Activated naive CD8-positive, alpha-beta T cell treated with anti-CD3 and anti-CD28 coated beads, Interleukin-2, amount 50 U/mL, for 24 hours (primary cell): Measurements from ENCODE around the gene ALKBH5.

ENCODE experiments used
- ATAC-seq: fragments of 150-1000 bp; cut with Tn5 transposase; one replicate; pipeline ENCODE4 v1.10.0; 2021
- DNase-seq: peaks from one replicate; pipeline ENCODE4 v3.0.0; 2021
- H3K27ac Mint-ChIP-seq: one replicate; pipeline ENCODE4 v1.8.0; 2021; ENCODE audit warnings: mild to moderate bottlenecking, mixed read lengths
- H3K27me3 Mint-ChIP-seq: one replicate; pipeline ENCODE4 v1.8.0; 2021; ENCODE audit warnings: mixed read lengths
- H3K36me3 Mint-ChIP-seq: one replicate; pipeline ENCODE4 v1.8.0; 2021; ENCODE audit warnings: low read depth, mixed read lengths
- H3K4me1 Mint-ChIP-seq: one replicate; pipeline ENCODE4 v1.8.0; 2021; ENCODE audit warnings: mixed read lengths
- H3K4me3 Mint-ChIP-seq: one replicate; pipeline ENCODE4 v1.8.0; 2021; ENCODE audit warnings: mild to moderate bottlenecking, moderate library complexity, mixed read lengths
- H3K9me3 Mint-ChIP-seq: one replicate; pipeline ENCODE4 v1.8.0; 2021; ENCODE audit warnings: mixed read lengths

The ALKBH5 gene

GRCh38 chr17:18247613-18248001 lies 64.0 kb downstream of the ALKBH5 start:
- no peak for ATAC-seq
- DNase-seq: no peak
- Mint-ChIP-seq H3K4me1 (no peaks in the 10 kb centered on the region), H3K36me3 (peaks cover 24% of the 10 kb centered on the region), H3K9me3 (no peaks in the 10 kb centered on the region), H3K27me3 (no peaks in the 10 kb centered on the region), H3K27ac (no peak overlapping the region), H3K4me3 (no peak overlapping the region)

GRCh38 chr17:18248300-18248731 lies 64.7 kb downstream of the ALKBH5 start:
- Mint-ChIP-seq H3K27ac (no peak overlapping the region), H3K36me3 (peaks cover 25% of the 10 kb centered on the region), H3K27me3 (no peaks in the 10 kb centered on the region), H3K9me3 (no peaks in the 10 kb centered on the region), H3K4me1 (no peaks in the 10 kb centered on the region), H3K4me3 (no peak overlapping the region)
- DNase-seq (peak; percentile 65), ATAC-seq (peak; percentile 57)

DNA sequence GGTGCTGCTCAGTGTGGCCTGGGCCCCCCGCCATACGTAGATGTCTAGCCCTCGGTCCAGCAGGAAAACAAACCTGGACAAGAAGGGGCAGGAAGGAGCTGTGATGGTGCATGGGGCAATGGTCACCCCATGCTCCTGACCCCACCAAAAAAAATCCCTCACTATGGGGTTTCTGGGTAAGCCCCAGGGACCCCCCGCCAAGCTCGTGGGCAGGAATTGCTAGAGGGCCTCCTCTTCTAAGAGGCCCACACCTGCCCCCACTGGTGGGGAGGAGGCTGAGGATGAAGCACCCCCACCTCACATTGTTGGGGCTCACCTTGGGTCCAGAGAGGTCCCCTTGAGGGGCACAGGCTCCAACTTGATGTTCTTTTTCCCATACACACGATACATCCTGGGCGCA lies 65.2 kb downstream of the ALKBH5 start:
- Mint-ChIP-seq H3K36me3 (peaks cover 25% of the 10 kb centered on the region), H3K4me3 (no peak overlapping the region), H3K4me1 (no peaks in the 10 kb centered on the region), H3K27ac (no peak overlapping the region), H3K9me3 (no peaks in the 10 kb centered on the region), H3K27me3 (no peaks in the 10 kb centered on the region)
- DNase-seq (no peak), ATAC-seq (no peak)

- H3K27me3 Mint-ChIP-seq: no peaks in the 10 kb centered on the region
- peaks cover 29% of the 10 kb centered on the region for H3K36me3 Mint-ChIP-seq
- no peak overlapping the region for H3K27ac Mint-ChIP-seq
Measured at GRCh38 chr17:18250259-18250658, 66.6 kb downstream of the ALKBH5 start.

GRCh38 chr17:18250708-18251107 lies 67.1 kb downstream of the ALKBH5 start:
- Mint-ChIP-seq H3K4me3 (no peak overlapping the region), H3K27ac (no peak overlapping the region), H3K36me3 (peaks cover 26% of the 10 kb centered on the region), H3K4me1 (no peaks in the 10 kb centered on the region), H3K27me3 (no peaks in the 10 kb centered on the region), H3K9me3 (no peaks in the 10 kb centered on the region)
- DNase-seq (no peak), ATAC-seq (no peak)

More at GRCh38 chr17:18250259-18250658, 66.6 kb downstream of the ALKBH5 start:
- DNase-seq (no peak), ATAC-seq (no peak)
- H3K9me3 Mint-ChIP-seq: no peaks in the 10 kb centered on the region
- no peaks in the 10 kb centered on the region for H3K4me1 Mint-ChIP-seq
- no peak overlapping the region for H3K4me3 Mint-ChIP-seq

- H3K36me3 Mint-ChIP-seq: peaks cover 28% of the 10 kb centered on the region
- H3K27ac Mint-ChIP-seq: no peak overlapping the region
- H3K27me3 Mint-ChIP-seq: no peaks in the 10 kb centered on the region
- H3K4me3 Mint-ChIP-seq: no peak overlapping the region
- no peaks in the 10 kb centered on the region for H3K9me3 Mint-ChIP-seq
- H3K4me1 Mint-ChIP-seq: peaks cover 2% of the 10 kb centered on the region
- no peak for DNase-seq
- ATAC-seq: no peak
Measured at GRCh38 chr17:18251204-18251603, 67.6 kb downstream of the ALKBH5 start.

DNA sequence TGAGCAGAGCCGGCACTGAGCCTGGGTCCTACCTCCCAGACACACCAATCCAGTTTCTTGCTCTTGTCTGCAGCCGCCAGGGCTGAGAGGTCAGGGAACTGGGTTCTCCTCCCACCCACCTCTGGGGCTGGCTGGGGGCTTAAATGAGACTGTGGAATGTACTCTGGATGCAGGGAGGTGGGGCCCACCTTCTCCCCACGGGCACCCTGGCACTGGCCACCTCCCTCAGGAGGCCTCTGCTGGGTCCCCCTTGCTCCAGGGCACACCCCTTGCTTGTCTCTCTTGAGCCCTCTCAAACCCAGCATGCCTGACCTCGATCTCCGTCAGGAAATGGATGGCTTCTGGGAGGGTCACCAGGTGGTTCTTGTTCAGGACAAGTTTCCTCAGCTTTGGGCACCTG lies 68.5 kb downstream of the ALKBH5 start:
- Mint-ChIP-seq H3K27ac (no peak overlapping the region), H3K36me3 (peaks cover 26% of the 10 kb centered on the region)

DNA sequence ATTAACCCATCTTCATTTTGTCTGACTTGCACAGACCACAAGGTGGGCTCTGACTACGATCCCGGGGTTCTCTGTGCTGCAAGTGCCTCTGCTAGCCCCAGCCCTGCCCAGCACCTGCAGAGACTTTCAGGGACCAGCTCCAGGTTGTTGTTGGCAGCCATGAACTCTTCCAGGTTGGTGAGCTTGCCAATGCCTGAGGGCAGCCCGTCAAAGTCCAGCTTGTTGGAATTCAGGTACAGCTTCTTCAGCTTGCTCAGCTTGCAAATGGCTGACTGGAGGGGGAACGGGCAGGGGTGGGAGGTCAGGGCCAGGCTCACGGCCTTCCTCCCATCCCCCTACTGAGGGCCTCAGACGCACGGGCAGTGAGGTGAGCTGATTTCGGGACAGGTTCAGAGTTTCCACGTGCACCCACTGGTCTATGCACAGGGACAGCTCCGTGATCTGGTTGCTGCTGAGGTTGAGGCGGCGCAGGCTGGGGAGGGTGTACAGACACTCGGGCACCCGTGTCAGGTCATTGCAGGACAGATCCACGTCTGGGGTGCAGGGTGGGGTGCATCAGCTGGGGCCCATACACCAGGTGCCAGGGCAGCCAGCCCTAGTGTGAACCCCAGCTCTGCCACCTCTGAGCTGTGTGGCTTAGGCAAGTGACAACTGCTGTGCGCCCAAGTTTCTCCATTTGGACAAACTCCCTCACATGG lies 69.7 kb downstream of the ALKBH5 start:
- H3K4me3 Mint-ChIP-seq: no peak overlapping the region
- peaks cover 19% of the 10 kb centered on the region for H3K36me3 Mint-ChIP-seq

More for the DNA sequence above, 68.5 kb downstream of the ALKBH5 start:
- H3K27me3 Mint-ChIP-seq: no peaks in the 10 kb centered on the region
- H3K4me3 Mint-ChIP-seq: no peak overlapping the region
- H3K9me3 Mint-ChIP-seq: no peaks in the 10 kb centered on the region
- no peak for DNase-seq
- ATAC-seq: no peak
- H3K4me1 Mint-ChIP-seq: peaks cover 10% of the 10 kb centered on the region

DNA sequence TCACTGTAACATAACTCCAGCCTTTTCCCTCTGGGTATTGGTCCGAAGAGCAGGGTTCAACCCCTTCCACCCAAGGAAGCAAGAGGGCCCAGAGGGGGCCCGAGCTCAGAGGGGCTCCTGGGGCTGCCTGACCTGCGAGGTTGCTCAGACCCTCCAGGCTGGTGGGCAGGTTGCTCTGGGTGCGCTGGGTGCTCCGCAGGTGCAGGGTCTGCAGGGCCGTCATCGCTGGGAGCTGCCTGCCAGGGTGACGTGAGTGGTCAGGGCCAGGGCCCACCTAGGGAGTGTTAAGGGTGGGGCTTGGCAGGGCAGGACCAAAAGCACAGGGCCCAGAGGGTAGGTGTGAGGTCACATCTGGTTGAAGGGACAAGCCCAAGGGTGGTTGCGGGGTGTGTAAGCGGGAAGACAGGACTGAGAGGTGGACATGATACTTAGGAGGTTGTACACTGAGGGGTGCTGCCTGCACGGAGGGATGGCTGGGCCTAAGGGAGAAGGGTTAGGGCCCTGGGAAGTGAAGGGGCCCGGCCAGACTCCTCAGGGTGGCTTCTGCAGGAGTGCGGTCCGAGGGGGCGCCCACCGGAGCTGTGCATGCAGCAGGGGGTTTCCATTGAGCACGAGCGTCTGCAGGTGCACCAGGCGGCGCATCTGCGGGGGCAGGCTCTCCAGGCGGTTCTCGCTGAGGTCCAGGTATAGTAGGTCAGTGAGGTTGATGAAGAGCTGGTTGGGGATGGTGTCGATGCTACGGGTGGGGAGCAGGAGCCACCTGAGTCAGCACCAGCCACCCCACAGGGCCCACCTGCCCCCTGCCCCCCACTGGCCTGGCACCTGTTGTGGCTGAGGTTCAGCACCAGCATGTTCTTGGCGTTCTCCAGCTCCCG lies 70.6 kb downstream of the ALKBH5 start:
- Mint-ChIP-seq H3K9me3 (no peaks in the 10 kb centered on the region), H3K27me3 (no peaks in the 10 kb centered on the region), H3K4me1 (peaks cover 20% of the 10 kb centered on the region), H3K4me3 (no peak overlapping the region), H3K36me3 (peaks cover 19% of the 10 kb centered on the region), H3K27ac (no peak overlapping the region)
- ATAC-seq: no peak
- DNase-seq: no peak

More for the DNA sequence above, 69.7 kb downstream of the ALKBH5 start:
- H3K9me3 Mint-ChIP-seq: no peaks in the 10 kb centered on the region
- no peaks in the 10 kb centered on the region for H3K27me3 Mint-ChIP-seq
- H3K4me1 Mint-ChIP-seq: peaks cover 18% of the 10 kb centered on the region
- ATAC-seq (no peak), DNase-seq (no peak)
- H3K27ac Mint-ChIP-seq: no peak overlapping the region

DNA sequence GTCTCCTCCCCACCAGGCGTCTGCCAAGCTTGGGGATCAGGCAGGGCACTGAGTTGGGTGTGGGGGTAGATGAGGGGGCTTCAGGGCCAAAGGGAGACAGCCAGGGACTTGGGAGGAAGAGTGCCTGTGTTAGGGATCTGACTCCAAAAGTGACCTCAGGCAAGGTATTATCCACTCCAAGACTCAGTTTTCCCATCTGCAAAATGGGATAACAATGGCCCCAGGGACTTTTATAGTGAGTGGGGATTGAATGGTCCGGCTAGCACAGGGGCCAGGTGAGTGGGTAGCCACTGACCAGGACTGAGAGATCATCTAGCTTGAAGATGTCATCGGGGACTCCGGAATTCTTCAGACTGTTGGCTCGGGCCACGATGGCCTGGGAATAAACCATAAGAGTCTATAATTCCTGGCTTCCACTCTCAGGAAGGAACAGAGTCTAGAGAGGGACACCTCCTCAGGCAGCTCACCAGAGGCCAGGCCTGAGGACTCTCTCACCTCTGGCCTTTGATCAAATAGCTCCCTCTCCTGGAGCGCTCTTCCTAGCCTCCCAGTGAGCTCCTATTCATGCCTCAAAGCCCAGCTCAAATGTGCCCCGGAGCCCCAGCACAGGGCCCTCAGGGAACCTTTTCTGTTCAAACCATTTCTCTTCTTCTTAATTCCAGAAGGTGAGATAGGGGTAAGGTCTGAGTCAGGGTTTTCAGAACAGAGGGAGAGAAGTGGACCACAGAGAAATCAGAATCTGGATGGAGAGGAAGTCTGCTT lies 71.4 kb downstream of the ALKBH5 start:
- Mint-ChIP-seq H3K9me3 (no peaks in the 10 kb centered on the region), H3K36me3 (peaks cover 19% of the 10 kb centered on the region), H3K4me3 (no peak overlapping the region), H3K27me3 (no peaks in the 10 kb centered on the region), H3K27ac (no peak overlapping the region), H3K4me1 (peaks cover 26% of the 10 kb centered on the region)
- no peak for DNase-seq
- no peak for ATAC-seq

GRCh38 chr17:18256351-18256750 lies 72.7 kb downstream of the ALKBH5 start:
- Mint-ChIP-seq H3K4me3 (no peak overlapping the region), H3K36me3 (peaks cover 17% of the 10 kb centered on the region), H3K27ac (no peak overlapping the region), H3K9me3 (no peaks in the 10 kb centered on the region), H3K4me1 (peaks cover 32% of the 10 kb centered on the region), H3K27me3 (no peaks in the 10 kb centered on the region)
- ATAC-seq (no peak), DNase-seq (no peak)

- Mint-ChIP-seq H3K4me1 (peaks cover 36% of the 10 kb centered on the region), H3K27me3 (no peaks in the 10 kb centered on the region), H3K36me3 (peaks cover 13% of the 10 kb centered on the region), H3K9me3 (no peaks in the 10 kb centered on the region), H3K4me3 (peak overlapping the region; percentile 94), H3K27ac (peak overlapping the region; percentile 39)
- no peak for DNase-seq
- ATAC-seq: no peak
Measured at GRCh38 chr17:18256776-18257175, 73.1 kb downstream of the ALKBH5 start.

DNA sequence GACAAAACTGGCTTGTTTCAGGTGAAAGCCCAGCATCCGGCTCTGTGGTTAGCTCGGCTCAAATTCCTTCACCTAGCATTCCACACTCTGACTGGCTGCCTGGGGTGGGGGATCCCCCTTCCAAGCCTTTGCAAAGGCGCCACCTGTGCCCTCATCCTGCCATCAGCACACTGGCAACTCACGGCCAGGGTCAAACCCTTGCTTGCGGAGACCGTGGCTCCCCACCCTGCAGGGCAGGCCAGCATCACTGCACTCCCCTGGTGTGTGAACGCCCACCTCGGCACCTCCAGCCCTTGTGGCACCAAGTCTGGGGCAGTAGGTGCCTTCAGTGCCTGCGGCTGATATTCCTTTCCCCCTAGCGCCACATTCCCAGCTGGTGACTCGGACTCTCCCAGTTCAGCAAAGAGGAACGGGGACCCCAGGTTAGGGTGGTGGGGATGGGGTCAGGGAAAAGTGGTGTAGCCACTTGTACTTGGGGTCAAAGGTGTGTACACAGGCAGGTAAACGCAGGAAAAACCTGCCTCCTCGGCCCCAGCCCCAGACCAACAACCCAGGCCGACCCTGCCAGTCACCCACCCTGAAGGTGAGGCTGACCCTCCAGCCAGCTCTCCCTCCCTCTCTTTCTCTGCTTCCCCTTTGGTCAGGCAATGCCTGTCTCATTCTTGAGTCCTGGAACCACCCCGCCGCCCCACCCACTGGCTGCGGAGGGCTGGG lies 73.8 kb downstream of the ALKBH5 start:
- Mint-ChIP-seq H3K27ac (peak overlapping the region; percentile 74), H3K36me3 (peaks cover 12% of the 10 kb centered on the region), H3K4me1 (peaks cover 41% of the 10 kb centered on the region), H3K9me3 (no peaks in the 10 kb centered on the region), H3K4me3 (peak overlapping the region; percentile 94), H3K27me3 (no peaks in the 10 kb centered on the region)
- ATAC-seq (no peak), DNase-seq (peak; percentile 34)

DNA sequence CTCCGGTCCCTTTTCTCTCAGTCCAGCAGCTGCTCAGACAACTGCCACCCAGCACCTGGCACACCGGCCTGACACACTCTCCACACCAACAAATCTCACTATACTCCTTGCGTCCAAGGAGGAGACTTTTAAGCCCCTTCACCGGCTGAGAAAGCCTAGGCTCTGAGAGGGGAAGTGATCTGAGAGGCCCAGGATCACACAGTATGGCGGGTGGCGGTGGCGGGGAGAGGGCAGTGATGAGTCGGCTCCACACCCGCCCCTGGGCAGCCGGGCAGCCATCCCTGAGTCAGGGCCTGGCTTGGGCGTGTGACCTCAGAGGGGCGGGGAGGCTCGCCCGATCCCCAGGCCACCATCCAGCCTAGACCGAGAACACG lies 74.3 kb downstream of the ALKBH5 start:
- Mint-ChIP-seq H3K9me3 (no peaks in the 10 kb centered on the region), H3K4me3 (peak overlapping the region; percentile 94), H3K27ac (peak overlapping the region; percentile 74), H3K36me3 (peaks cover 10% of the 10 kb centered on the region), H3K4me1 (peaks cover 43% of the 10 kb centered on the region), H3K27me3 (no peaks in the 10 kb centered on the region)
- DNase-seq (peak; percentile 64), ATAC-seq (peak; percentile 42)
